Fibroblast of skin of left biceps (primary cell): ENCODE data around the gene UBE2E3.
A peak's percentile ranks its signal among the peaks of the same experiment; 100 is the strongest.
"Not testable (repeated sequence)": the region's sequence is repeated elsewhere in the genome, so short reads cannot be mapped to it uniquely, and the experiment has no call there.

ENCODE experiments used
- DNase-seq, 2 experiments: peaks; one replicate each; pipeline ENCODE4 v3.0.0-alpha.2; 2013; ENCODE audit warnings: low read depth in 2 of 2

The UBE2E3 gene

DNA sequence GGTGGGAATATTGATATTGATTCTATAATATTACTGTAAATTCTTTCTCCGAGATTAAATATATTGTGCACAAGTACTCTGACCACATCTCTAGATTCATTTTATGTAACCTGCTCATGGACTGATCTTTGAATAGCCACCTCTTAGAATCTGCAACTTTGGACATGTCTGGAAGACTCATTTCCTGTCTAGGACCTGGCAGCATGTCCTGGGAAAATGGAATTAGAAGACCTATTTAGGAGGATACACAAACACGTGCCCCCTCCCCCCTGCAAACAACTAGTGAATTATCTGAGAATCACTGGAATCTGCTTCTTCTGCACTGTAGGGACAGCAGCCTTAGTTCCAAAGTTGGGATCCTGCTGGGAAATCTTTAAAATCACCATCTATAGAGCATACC lies 94.1 kb downstream of the UBE2E3 start:
- DNase-seq = no peak

DNA sequence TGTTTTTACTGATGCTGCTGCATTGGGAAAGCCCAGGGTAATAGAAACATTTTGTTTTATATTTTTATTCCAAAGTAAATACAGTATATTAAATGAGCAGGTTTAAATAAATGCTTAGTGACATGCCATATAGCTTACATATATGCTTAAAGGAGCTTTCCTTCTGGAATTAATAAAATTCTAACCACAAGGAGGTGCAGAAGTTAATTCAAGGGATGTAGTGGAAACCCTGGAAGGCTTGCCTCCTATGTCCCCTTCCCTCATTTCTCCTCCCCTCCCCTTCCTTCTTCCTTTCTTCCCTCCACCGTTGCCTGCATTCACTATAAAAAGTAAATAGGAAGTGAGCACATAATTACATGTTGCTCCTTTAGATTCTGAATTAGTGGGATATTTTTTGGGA lies 96.3 kb downstream of the UBE2E3 start:
- peak; percentile 23 for DNase-seq

DNA sequence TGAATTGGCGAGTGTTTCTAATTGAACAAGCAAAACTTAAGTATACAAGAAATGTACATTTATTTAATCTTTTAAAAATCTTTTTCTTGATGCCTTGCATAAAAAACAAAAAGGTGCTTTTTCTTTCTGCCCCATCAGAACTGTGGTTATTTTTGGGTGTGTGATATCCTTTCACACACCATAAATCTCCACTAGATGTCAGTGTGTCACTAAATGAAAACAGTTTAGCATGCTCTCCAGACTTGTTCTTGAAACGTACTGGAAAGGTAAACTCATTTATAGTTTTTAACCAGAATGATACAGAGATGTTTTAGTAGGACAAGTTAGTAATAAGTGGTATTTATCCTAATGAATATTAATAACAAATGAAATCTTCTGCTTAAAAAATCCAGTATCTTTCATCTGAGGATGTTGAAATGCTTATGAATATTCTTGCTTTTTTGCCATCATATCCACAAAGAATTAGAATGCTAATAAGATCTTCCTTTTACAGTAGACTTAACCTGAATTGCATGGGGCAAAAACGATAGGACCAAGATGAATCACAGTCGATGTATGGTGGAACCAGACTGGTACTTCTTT lies 96.8 kb downstream of the UBE2E3 start:
- DNase-seq = peak in 1 of 2 experiments; percentile 23

DNA sequence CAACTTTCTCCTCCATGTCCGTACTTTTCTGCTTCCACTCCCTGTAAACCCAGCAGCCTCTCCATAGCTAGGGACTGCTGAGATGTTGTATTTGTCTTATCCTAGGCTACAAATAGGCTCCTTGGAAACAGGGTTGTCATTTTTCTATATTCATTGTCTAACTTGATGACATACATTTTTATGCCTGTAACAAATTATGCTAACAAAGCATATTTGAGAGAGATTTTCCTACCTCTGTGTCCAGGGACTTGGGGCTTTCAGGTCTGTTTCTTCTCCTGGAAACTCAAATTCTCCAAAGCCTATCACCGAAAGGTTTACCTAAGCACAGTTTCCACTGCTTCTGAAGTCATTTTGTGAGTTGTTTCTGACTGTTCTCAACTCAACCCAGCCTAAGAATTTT lies 102.7 kb downstream of the UBE2E3 start:
- no peak for DNase-seq

DNA sequence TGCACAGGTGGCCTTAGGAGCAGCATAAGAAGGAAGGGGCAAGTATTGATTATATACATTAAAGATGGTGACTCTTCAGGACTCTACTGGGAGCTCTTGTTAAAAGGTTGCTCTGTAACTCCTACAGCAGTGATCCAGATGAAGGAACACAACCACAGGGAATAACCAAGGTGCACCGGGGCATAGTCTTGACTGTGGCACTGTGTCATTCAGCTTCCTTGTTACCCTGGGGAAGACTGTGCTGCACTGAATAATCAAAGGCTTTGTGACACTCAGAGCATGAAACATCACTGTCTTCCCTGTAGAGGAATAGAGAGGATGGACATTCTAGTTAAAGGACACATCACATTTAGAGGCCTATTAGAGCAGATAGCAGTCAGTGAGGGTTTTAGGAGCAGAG lies 105.3 kb downstream of the UBE2E3 start:
- DNase-seq = no peak

DNA sequence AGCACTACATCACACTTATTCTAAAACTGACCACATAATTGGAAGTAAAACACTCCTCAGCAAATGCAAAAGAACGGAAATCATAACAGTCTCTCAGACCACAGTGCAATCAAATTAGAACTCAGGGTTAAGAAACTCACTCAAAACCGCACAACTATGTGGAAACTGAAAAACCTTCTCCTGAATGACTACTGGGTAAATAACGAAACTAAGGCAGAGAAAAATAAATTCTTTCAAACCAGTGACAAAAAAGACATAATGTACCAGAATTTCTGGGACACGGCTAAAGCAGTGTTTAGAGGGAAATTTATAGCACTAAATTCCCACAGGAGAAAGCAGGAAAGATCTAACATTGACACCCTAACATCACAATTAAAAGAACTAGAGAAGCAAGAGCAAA lies 111.5 kb downstream of the UBE2E3 start:
- DNase-seq = not testable (repeated sequence)

DNA sequence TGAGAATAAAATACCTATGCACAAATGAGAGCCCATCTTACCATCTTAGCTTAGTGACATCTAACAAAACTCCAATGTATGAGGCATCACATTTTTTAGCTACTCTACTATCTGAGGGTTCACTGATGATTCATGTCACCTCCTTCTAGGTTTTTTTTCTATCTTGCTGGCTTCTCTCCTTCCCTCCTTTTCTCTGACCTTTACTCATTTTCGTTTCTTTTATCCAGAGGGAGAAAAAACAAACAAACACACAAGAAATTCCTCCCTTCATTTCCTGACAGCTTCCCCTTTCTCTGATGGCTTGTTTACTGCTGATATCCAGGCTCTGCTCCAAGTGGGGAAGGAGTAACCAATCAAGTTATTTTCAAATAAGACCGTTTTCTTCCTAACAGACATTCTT lies 115.1 kb downstream of the UBE2E3 start:
- DNase-seq = no peak

DNA sequence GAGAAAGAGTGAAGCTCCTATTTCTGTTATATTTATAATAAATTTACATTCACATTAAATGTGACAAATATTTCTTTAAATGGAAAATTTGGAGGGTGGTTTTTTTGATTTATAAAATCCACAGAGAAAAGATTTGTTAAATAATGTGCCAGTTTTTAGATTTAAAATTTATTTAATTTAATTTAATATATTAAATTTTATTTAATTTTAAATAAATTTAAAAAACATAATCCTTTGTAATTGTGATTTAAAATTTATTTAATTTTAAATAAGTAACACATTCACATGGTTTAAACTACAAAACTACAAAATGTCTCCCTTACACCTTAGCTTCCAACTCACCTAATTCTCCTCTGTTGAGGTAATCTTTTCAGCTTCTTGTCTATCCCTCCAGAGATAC lies 123.3 kb downstream of the UBE2E3 start:
- no peak for DNase-seq

DNA sequence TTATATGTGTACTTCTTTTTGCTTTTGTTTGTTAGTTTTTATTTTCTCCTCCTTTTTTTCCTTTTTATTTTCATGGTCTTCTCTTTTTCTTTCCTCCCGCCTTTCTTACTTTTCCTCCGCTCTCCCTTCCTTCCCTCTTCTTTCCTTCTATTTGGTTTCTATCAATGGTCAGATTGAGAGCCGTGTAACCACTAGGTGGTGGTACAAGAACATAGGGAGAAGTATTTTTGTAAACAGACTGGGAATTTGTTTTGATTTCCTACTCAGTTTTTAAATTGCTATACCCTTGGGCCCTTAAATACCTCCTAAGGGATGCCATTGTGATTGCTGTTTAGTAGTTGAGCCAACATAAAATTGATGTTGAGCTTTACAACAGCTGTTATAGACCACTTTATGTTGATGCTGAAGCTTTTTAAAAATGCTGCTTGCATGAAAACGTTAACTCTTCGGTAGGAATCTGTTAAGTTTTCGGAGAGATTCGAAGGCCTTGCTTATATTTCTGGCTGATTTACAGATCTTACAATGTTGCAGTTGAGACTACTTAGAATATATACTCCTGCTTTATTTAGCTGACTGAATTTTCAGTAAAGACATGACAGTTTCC lies 124.2 kb downstream of the UBE2E3 start:
- DNase-seq = peak; percentile 38 to 40

DNA sequence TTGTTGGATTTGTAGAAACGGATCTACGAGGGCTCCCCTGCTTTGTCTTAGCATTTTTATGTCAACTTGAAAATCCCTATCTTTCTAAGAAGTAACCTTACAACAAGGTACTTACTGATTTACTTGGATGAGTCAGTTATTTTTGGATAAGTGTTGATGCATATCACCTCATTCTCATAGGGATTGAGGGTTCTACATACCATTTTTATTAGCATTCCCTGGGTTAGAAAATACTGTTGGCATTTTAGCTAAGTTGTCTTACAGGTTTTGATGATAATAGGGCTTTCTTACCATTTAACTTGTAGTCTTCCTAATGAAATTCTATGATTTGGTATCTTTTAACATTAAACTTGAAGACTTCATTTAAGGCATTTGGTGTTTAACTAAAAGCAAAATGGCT lies 125.2 kb downstream of the UBE2E3 start:
- no peak for DNase-seq

DNA sequence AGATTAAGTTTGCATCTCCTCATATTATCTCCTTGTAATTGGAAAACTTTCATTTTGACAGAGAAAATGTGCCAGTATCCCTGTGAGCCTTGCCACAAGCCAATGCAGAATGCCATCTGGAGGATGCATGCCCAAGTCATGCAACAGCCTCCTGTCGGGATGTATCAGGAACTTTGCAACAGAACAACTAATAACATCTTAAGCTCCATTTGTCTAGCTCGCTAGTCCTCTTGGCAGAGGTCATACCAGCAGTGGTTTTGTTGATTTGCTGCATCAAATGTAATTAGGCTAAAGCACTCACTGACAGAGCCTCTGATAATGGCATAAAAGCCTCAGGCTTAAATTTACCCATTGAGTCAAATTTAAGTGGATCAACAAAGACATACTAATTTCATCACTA lies 125.8 kb downstream of the UBE2E3 start:
- DNase-seq = no peak

DNA sequence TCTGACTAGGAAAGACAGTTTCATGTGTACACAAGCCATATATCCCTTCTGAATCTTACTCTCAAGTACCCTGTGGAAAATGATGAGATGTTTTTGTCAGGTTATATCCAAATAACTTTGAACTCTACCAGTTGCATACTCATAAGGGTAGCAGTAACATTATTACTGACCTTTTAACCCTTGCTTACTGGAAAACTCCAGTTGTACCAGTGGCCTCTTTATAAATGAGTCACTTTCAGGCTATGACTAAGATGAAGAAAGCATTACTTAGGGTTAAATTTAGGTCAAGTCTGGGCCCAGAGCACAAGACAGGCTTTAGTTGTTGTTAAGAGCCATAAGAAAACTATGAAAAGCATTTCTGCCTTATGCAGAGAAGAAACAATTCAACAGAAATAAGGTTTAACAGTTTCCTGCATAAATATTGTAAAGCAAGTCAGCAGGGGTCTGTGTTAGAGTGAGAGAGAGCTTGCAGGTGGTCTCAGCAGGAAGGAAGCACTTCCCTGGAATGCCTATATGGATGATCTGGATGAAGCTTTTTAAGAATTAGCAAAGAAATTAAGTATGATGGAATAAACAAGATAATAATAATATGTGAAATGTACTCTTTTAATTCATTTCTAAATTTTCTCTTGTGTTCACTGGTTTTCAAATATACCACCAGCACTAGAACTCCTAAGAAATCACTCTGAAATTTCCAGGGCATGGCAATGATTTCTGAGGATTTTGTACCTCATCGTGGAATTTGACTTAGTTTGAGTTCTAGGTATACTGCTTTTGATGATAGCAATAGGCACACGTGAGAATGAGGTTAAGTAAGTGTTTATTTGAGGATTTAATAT lies 126.6 kb downstream of the UBE2E3 start:
- peak; percentile 56 to 59 for DNase-seq

DNA sequence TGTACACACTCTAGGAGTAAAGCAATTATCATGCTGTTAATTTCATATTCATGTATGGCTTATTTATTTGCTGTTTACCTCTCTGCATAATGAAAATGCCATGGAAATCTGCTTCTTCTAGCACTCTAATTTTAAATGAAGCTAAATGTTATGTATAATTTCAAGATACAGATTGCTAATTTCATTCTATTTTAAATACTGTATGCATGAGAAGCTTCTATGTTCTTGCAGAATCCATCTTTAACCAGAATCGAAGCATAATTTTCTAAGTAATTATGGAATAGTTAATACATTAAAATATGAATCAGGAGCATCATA lies 127.2 kb downstream of the UBE2E3 start:
- DNase-seq = no peak

DNA sequence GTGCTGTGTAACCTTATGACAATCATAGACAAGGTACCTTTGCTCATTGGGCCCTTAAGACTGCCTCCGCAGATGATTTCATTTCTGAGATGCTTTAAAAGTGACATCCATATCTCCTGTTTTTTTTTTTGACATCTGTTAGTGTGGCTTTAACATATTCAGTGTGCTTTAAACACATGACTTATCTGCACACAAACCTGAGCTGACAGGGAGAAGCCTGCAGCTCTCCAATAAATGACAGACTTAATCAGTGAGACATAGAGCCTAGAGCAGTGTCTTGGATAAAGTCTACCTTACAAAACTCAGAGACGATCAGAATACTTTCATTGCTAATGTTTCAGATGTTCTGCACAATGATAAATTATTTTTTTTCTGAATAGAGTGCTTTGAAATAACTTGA lies 130.7 kb downstream of the UBE2E3 start:
- no peak for DNase-seq

DNA sequence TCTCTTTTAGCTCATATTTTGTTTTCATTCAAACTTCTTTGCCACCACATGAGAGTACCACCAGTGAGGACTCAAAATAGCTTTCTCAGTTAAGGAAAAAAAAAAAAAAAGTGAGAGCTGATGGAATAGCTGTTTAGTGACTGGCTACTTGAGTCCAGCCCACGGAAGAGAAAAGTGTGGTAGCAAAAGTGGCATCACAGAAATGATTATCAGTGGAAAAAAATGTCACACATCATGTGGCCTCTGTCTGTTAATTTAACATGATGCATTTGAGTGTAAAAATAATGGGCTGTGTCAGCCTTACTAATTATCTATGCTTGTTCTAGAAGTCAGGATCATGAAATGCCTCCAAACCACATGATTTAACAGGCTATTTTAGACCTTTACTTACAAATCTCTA lies 132.5 kb downstream of the UBE2E3 start:
- no peak for DNase-seq
